Gastrocnemius medialis (tissue), 4 donors: ENCODE measurements around the gene ARFGAP2.

Experiments used
- CTCF ChIP-seq, 5 experiments: fragments of 450-650 bp in 3 of 5; fragments of 200-600 bp in 2 of 5; sonication (generic) in 2 of 5; IDR thresholded peaks in 4 of 5; conservative IDR thresholded peaks in 1 of 5; 1 replicate in 4 of 5; 2 replicates in 1 of 5; pipeline ENCODE4 v1.5.1; 2016 to 2019; ENCODE audit warnings: antibody characterized with exemption in 5 of 5, mild to moderate bottlenecking in 3 of 5, moderate library complexity in 3 of 5
- POLR2A ChIP-seq, 2 donors: fragments of 450-650 bp; IDR thresholded peaks; one replicate each; pipeline ENCODE4 v1.6.1; 2017; ENCODE audit warnings: antibody characterized with exemption in 2 of 2, mild to moderate bottlenecking in 2 of 2, moderate library complexity in 2 of 2

GRCh38 chr11:47155879-47156278 is 20.8 kb downstream of the ARFGAP2 start:
- TF ChIP-seq CTCF (IDR thresholded peaks at IDR 0.05 in 4 of 5, conservative IDR thresholded peaks at IDR 0.05 in 1 of 5) (no peak), POLR2A (IDR thresholded peaks at IDR 0.05) (no peak)
